Astrocyte (in vitro differentiated cells and primary cell): ENCODE data around the gene CDKN2AIP. TPM values are rescaled to one million over a fixed set of nuclear protein-coding genes. Genes with fewer than 3 reads are reported as not detected.

Source experiments
- DNase-seq: peaks from one replicate; pipeline ENCODE4 v3.0.0-alpha.2; 2010; ENCODE audit warnings: low read depth
- FAIRE-seq: peaks from 2 replicates; lab custom pipeline; 2011; peaks lifted over from hg19 to GRCh38; lab: Jason Lieb, UNC
- H2AFZ ChIP-seq: 2 replicates; pipeline ENCODE4 v1.6.0; 2012; ENCODE audit warnings: low read depth, low read length, inconsistent platforms
- H3K27ac ChIP-seq: 2 replicates; pipeline ENCODE4 v1.5.1; 2011; ENCODE audit warnings: low read depth, low read length, inconsistent platforms
- H3K27me3 ChIP-seq: 2 replicates; pipeline ENCODE4 v1.6.0; 2011; ENCODE audit warnings: low read length, inconsistent platforms; ENCODE audit not compliant: insufficient read depth
- H3K36me3 ChIP-seq: 2 replicates; pipeline ENCODE4 v1.5.1; 2011; ENCODE audit warnings: low read length, inconsistent platforms; ENCODE audit not compliant: insufficient read depth
- H3K4me1 ChIP-seq: 2 replicates; pipeline ENCODE4 v1.5.1; 2011; ENCODE audit warnings: low read length, inconsistent platforms; ENCODE audit not compliant: insufficient read depth
- H3K4me2 ChIP-seq: 2 replicates; pipeline ENCODE4 v1.6.0; 2012; ENCODE audit warnings: low read length, inconsistent platforms
- H3K4me3 ChIP-seq: 2 replicates; pipeline ENCODE4 v1.5.1; 2011; ENCODE audit warnings: low read depth, mild to moderate bottlenecking, low read length, inconsistent platforms; ENCODE audit not compliant: insufficient read depth
- H3K79me2 ChIP-seq: 2 replicates; pipeline ENCODE4 v1.6.0; 2012; ENCODE audit warnings: mild to moderate bottlenecking, low read length, inconsistent platforms; ENCODE audit not compliant: insufficient read depth
- H3K9ac ChIP-seq: 2 replicates; pipeline ENCODE4 v1.6.0; 2012; ENCODE audit warnings: mild to moderate bottlenecking, low read length, inconsistent platforms
- H3K9me3 ChIP-seq: 2 replicates; pipeline ENCODE4 v1.5.1; 2012; ENCODE audit warnings: low read depth, mild to moderate bottlenecking, low read length, inconsistent platforms; ENCODE audit not compliant: insufficient read depth
- H4K20me1 ChIP-seq: 2 replicates; pipeline ENCODE4 v1.6.0; 2012; ENCODE audit warnings: low read length, inconsistent platforms; ENCODE audit not compliant: insufficient read depth
- H3K27ac Mint-ChIP-seq: one replicate; pipeline ENCODE4 v1.8.0; 2021; ENCODE audit warnings: mild to moderate bottlenecking, mixed read lengths; ENCODE audit not compliant: unreplicated experiment
- H3K27me3 Mint-ChIP-seq: one replicate; pipeline ENCODE4 v1.8.0; 2021; ENCODE audit warnings: low read depth, mixed read lengths; ENCODE audit not compliant: unreplicated experiment
- H3K36me3 Mint-ChIP-seq: one replicate; pipeline ENCODE4 v1.8.0; 2021; ENCODE audit warnings: low read depth, mixed read lengths; ENCODE audit not compliant: unreplicated experiment
- H3K4me1 Mint-ChIP-seq: one replicate; pipeline ENCODE4 v1.8.0; 2021; ENCODE audit warnings: low read depth, mixed read lengths; ENCODE audit not compliant: unreplicated experiment
- H3K4me3 Mint-ChIP-seq: one replicate; pipeline ENCODE4 v1.8.0; 2021; ENCODE audit warnings: mild to moderate bottlenecking, moderate library complexity, mixed read lengths; ENCODE audit not compliant: unreplicated experiment
- H3K9me3 Mint-ChIP-seq: one replicate; pipeline ENCODE4 v1.8.0; 2021; ENCODE audit warnings: mild to moderate bottlenecking, mixed read lengths; ENCODE audit not compliant: unreplicated experiment
- EZH2 ChIP-seq: IDR thresholded peaks from 2 replicates; pipeline ENCODE4 v1.6.1; 2012; ENCODE audit warnings: mild to moderate bottlenecking, low read length, inconsistent platforms; ENCODE audit not compliant: insufficient read depth
- total RNA-seq: library from RNA; stranded (reverse); gene quantifications from 2 replicates; pipeline ENCODE4 v1.2.1, GENCODE V29; 2021
- TF ChIP-seq, protein P1 (sequence below): IDR thresholded peaks from 2 replicates; pipeline ENCODE4 v1.5.1; 2011; ENCODE audit warnings: low read depth, mild to moderate bottlenecking, inconsistent platforms, low read length, moderate library complexity; ENCODE audit not compliant: insufficient read depth

The CDKN2AIP gene
- total RNA-seq, 1 donor from 2014 or later, result 11.6 TPM

DNA sequence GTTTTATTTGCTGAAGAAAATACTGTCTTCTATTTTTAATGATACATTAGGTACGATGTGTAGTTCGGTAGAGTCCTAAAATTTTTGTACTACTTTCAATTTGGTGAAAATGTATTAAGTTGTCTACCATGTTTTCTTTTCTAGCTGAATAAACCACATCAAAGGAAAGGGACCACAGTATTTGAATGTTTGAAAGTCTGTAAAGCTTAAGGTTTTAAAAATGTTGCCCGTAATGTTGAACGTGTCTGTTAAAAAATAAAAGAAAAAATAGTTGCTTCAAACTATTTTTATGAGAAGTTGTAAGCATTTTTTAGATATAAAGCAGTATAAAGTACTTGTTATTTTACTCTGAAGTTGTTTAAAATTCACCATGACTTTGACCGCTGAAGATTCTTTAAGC lies 3.2 kb downstream of the CDKN2AIP start:
- Histone ChIP-seq H3K79me2 (peaks cover 36% of the 10 kb centered on the region), H3K4me3 (no peak overlapping the region), H3K9ac (no peak overlapping the region), H3K27me3 (no peaks in the 10 kb centered on the region), H3K4me2 (peak overlapping the region; percentile 98), H3K9me3 (no peaks in the 10 kb centered on the region), H3K4me1 (peaks cover 32% of the 10 kb centered on the region), H2AFZ (no peak overlapping the region), H3K36me3 (peaks cover 23% of the 10 kb centered on the region), H4K20me1 (peaks cover 28% of the 10 kb centered on the region), H3K27ac (no peak overlapping the region)
- DNase-seq (no peak), FAIRE-seq (no peak)
- Mint-ChIP-seq H3K27me3 (no peaks in the 10 kb centered on the region), H3K4me1 (peaks cover 19% of the 10 kb centered on the region), H3K36me3 (peaks cover 12% of the 10 kb centered on the region), H3K27ac (no peak overlapping the region), H3K4me3 (no peak overlapping the region), H3K9me3 (no peaks in the 10 kb centered on the region)
- TF ChIP-seq, protein P1, sequence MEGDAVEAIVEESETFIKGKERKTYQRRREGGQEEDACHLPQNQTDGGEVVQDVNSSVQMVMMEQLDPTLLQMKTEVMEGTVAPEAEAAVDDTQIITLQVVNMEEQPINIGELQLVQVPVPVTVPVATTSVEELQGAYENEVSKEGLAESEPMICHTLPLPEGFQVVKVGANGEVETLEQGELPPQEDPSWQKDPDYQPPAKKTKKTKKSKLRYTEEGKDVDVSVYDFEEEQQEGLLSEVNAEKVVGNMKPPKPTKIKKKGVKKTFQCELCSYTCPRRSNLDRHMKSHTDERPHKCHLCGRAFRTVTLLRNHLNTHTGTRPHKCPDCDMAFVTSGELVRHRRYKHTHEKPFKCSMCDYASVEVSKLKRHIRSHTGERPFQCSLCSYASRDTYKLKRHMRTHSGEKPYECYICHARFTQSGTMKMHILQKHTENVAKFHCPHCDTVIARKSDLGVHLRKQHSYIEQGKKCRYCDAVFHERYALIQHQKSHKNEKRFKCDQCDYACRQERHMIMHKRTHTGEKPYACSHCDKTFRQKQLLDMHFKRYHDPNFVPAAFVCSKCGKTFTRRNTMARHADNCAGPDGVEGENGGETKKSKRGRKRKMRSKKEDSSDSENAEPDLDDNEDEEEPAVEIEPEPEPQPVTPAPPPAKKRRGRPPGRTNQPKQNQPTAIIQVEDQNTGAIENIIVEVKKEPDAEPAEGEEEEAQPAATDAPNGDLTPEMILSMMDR, result no peak
- no peak for TF ChIP-seq EZH2

- H3K4me3 Mint-ChIP-seq, result peak overlapping the region; percentile 15
- Histone ChIP-seq H3K4me3 (peak overlapping the region; percentile 17), H3K27me3 (no peaks in the 10 kb centered on the region)
Measured at GRCh38 chr4:183448436-183448835, 4.0 kb downstream of the CDKN2AIP start.

More at GRCh38 chr4:183448436-183448835, 4.0 kb downstream of the CDKN2AIP start:
- peaks cover 23% of the 10 kb centered on the region for H3K36me3 ChIP-seq
- peaks cover 28% of the 10 kb centered on the region for H3K4me1 ChIP-seq
- peak overlapping the region; percentile 58 for H3K4me2 ChIP-seq
- H3K27ac ChIP-seq, result no peak overlapping the region
- peaks cover 28% of the 10 kb centered on the region for H4K20me1 ChIP-seq
- H2AFZ ChIP-seq, result no peak overlapping the region
- H3K9ac ChIP-seq, result no peak overlapping the region
- no peak for DNase-seq
- peak; percentile 23 for FAIRE-seq
- Mint-ChIP-seq H3K36me3 (peaks cover 12% of the 10 kb centered on the region), H3K4me1 (peaks cover 13% of the 10 kb centered on the region), H3K9me3 (no peaks in the 10 kb centered on the region), H3K27ac (no peak overlapping the region), H3K27me3 (no peaks in the 10 kb centered on the region)
- no peak for TF ChIP-seq EZH2
- TF ChIP-seq, protein P1, result no peak
- peaks cover 36% of the 10 kb centered on the region for H3K79me2 ChIP-seq
- H3K9me3 ChIP-seq, result no peaks in the 10 kb centered on the region
